Measurements from ENCODE around the gene DLK1.

GRCh38 chr14:100717386-100717785 lies 9.3 kb upstream of the DLK1 start:
- no peak for TF ChIP-seq NFIC (IDR thresholded peaks at IDR 0.05)
- no peak for TF ChIP-seq EP300 (IDR thresholded peaks at IDR 0.05; ENCODE audit: borderline replicate concordance)
- TF ChIP-seq YY1 (IDR thresholded peaks at IDR 0.05; ENCODE audit: low read depth): no peak
- TF ChIP-seq EGR1 (IDR thresholded peaks at IDR 0.05): no peak
- no peak for TF ChIP-seq ZBTB7A (IDR thresholded peaks at IDR 0.05; ENCODE audit: low read depth)
- no peak for TF ChIP-seq CREB1 (IDR thresholded peaks at IDR 0.05; ENCODE audit: low read depth)
- TF ChIP-seq TCF12 (IDR thresholded peaks at IDR 0.05; ENCODE audit: low read depth): no peak
- TF ChIP-seq TAF1 (IDR thresholded peaks at IDR 0.05; ENCODE audit: low read depth): no peak
- no peak for TF ChIP-seq CEBPB (IDR thresholded peaks at IDR 0.05)
- TF ChIP-seq MAX (IDR thresholded peaks at IDR 0.05): no peak
- TF ChIP-seq REST (IDR thresholded peaks at IDR 0.05; ENCODE audit: low read depth): no peak
- TF ChIP-seq TEAD4 (IDR thresholded peaks at IDR 0.05): no peak
- no peak for TF ChIP-seq FOXM1 (IDR thresholded peaks at IDR 0.05; ENCODE audit: borderline replicate concordance, low read depth)
